RPMI7951 (cell line): ENCODE results near the gene PKP2. TPM values are rescaled to one million over a fixed set of nuclear protein-coding genes. Genes with fewer than 3 reads are reported as not detected.

Source experiments
- DNase-seq: peaks from one replicate; pipeline ENCODE4 v3.0.0-alpha.2; 2012; ENCODE audit warnings: low read depth
- total RNA-seq: library from RNA; depleted of rRNA; stranded (reverse); fragments of >200 nt; shearing (Covaris generic); gene quantifications from 2 replicates; pipeline ENCODE4 v1.2.3, GENCODE V29; 2014; rRNA removed

PKP2 gene
- total RNA-seq, 1 experiment from 2014 or later = not detected

DNA sequence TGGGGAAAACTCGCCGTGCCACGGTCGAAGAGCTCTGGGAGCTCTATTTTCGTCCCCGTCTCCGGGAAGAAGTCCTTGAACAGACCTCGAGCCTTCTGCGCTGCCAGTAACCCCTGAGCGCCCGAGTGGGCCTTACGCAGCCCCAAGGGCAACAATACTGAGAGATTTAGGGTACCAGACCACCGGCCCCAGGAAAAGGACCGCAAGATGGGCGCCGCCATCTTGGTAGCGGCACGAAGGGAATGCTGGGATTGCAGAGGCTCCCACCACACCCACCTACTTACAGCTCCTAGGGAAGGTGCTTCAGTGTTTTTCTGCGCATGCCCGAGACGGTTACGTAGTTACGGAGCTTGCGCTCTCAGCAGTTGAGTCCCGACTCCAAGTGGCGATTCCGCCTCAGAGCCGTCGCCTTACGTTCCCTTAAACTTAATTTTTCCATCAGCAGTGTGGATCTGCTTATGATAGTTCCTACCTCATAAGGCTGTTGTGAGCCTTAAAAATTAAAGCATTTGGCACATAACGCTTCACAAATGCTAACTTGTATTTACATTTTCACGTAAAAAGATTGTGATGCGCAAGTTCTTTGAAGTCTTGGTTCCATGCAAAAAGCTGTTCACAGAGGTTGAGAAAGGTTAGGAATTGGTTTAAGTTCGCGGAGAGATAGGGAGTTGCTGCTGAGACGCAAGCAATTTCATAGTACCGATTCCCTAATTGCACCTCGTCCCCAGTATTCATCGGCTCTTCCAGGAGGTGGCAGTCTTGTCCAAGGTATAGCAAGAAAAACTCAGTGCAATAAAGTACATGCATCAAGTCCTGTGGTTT is 140.7 kb downstream of the PKP2 start, which contains the start of gene YARS2:
TSS of gene YARS2 (minus strand) at position 244 of the 822 bp plus-strand sequence. CDS start at position 221, 23 bp downstream.
- DNase-seq = peak; percentile 95

DNA sequence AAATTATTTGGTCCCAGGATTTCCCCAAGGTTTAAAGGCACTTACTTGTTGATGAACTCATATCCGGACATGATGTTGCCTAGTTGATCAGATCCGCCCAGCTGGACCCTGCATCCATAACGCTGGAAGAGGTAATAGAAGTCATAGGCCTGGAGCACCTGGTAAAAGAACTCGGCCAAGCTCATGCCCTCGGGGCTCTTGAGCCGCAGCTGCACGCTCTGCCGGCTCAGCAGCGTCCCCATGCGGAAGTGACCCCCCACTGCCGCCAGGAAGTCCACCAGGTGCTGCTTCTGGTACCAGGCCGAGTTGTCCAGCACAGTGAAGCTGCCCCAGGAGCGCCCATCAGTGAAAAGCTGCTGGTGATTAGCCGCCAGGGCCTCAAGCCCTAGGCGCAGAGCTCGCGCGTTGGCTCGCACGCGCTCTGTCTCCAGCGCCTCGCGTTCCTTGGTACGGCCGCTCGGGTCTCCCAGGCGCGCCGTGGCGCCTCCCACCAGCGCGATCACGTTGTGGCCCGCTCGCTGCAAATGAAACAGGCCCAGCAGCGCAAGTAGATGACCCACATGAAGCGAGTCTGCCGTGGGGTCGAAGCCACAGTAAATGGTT is 141.4 kb downstream of the PKP2 start:
- DNase-seq = peak; percentile 80

DNA sequence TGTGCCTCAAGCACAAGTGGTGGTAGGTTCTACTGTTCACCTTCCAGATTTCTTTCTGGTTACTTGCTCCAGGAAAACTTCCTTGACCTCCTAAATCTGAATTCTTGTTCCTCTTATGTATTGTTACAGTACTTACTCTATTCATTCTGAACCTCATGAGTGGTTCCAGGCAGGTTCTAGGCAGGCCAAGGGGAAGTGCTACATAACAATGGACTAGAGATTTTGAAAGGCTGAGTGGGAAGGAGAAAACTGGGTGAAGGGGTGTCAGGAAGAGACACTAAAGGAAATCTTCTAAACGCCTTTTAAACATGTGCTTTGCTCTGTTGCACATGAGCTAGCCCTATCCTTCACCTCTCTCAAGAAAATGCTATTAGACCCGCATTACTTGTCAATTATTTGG is 142.5 kb downstream of the PKP2 start:
- DNase-seq = no peak

DNA sequence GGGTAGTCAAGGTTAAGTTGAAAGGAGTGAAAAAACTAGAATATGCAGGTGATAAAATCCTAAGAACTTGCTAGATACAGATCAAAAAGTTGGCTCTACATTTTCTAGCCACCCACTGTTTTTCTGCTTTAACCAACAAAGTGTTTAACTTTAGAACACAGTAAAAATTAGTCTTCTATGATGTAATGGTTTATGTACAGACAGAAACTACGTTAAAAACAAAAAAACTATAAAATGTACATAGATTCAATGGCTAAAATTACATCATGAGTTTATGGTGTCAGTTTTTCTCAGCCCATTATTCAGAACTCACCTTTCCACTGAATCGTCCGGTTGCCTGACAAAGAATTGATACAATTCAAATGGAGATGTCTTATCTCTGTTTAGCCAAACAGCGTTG is 143.0 kb downstream of the PKP2 start:
- DNase-seq = no peak

DNA sequence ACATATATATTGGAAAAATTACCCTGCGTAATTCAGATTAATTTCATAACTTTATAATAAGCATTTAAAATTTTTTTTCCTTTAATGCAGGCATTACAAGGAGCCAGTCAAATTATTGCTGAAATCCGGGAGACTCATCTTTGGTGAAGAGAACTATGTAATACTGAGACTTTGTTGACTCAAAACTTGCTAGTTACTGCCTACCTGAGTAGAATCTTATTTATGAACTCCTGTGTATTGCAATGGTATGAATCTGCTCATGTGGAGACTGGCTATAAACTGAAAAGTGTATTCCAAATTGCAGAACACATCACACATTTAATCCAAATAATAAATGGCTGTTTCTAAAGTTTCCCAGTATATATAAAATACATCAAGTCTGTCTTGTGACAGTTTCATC is 153.3 kb downstream of the PKP2 start:
- DNase-seq = no peak

DNA sequence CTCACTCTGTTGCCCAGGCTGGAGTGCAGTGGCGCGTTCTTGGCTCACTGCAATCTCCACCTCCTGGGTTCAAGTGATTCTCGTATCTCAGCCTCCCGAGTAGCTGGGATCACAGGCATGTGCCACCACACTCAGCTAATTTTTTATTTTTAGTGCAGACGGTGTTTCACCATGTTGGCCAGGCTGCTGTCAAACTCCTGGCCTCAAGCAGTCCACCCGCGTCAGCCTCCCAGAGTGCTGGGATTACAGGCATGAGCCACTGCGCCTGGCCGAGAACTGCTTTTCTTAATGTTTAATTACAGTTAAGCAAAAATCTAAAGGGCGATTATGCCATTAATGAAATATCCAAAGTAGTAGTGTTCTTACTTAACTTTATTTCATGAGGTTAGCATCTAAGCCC is 154.4 kb downstream of the PKP2 start:
- no peak for DNase-seq

Other genes starting within 250 kb of the PKP2 start
- 39.3 and 48.4 TPM in 2 replicates for gene DNM1L, start 217.5 kb downstream of the PKP2 start, total RNA-seq
- 20.3 and 25.5 TPM in 2 replicates for gene YARS2, start 140.9 kb downstream of the PKP2 start, total RNA-seq